HCT116 (cell line): Measurements from ENCODE around the gene ART5. TPM values are rescaled to one million over a fixed set of nuclear protein-coding genes. Genes with fewer than 3 reads are reported as not detected.

ENCODE experiments used
- ATAC-seq: fragments of 200-7000 bp; cut with Tn5 transposase; 2 replicates; pipeline ENCODE4 v1.9.1; 2020; ENCODE audit warnings: mild to moderate bottlenecking, moderate library complexity
- BruUV-seq: library from RNA; stranded (reverse); fragments of 400-500 nt; replicated peaks from 2 replicates; lab custom pipeline; 2021; lab: Mats Ljungman, UMichigan
- CTCF ChIA-PET: fragments of 300-600 bp; sonication (Branson Sonifier 250); formaldehyde crosslinking; loops from one replicate; lab custom pipeline; 2021; ENCODE audit warnings: antibody characterized with exemption; lab: Charles Lee
- POLR2A ChIA-PET: fragments of 300-600, 350-600 bp; sonication (Branson Sonifier 250); formaldehyde crosslinking; loops from one replicate; lab custom pipeline; 2021; ENCODE audit warnings: antibody characterized with exemption; lab: Charles Lee
- RAD21 ChIA-PET, 2 experiments: fragments of 300-600 bp; sonication (Branson Sonifier 250); formaldehyde crosslinking; loops; one replicate each; lab custom pipeline; 2023; ENCODE audit warnings: low total read pairs in 2 of 2; ENCODE audit not compliant: uncharacterized antibody in 2 of 2, unreplicated experiment in 2 of 2, low non-redundant PET in 1 of 2; lab: Charles Lee
- DNase-seq: peaks from one replicate; pipeline ENCODE4 v3.0.0-alpha.2; 2010; ENCODE audit warnings: low read depth, low spot score
- H2AFZ ChIP-seq: fragments of 200-600 bp; shearing (Covaris generic), sonication (generic); 2 replicates; pipeline ENCODE4 v1.6.1; 2017; ENCODE audit warnings: low read depth, mixed run types, mixed read lengths, antibody characterized with exemption, low read length; ENCODE audit not compliant: poor library complexity, severe bottlenecking
- H3K27ac ChIP-seq: 2 replicates; pipeline ENCODE4 v1.5.1; 2012; ENCODE audit warnings: low read depth, low read length
- H3K27me3 ChIP-seq: fragments of 200-600 bp; sonication (generic); 2 replicates; pipeline ENCODE4 v1.6.1; 2016; ENCODE audit warnings: mixed run types, low read length, mixed read lengths; ENCODE audit not compliant: insufficient read depth
- H3K36me3 ChIP-seq, 2 experiments: fragments of 200-500 bp in 1 of 2; fragments of 200-600 bp in 1 of 2; sonication (Bioruptor generic) in 1 of 2; sonication (generic) in 1 of 2; 2 replicates each; pipeline versions ENCODE4 v1.5.1 to v1.6.1; 2014 to 2016; ENCODE audit warnings: low read length in 2 of 2, inconsistent platforms in 1 of 2, mixed read lengths in 1 of 2, mixed run types in 1 of 2; ENCODE audit not compliant: insufficient read depth in 2 of 2, control insufficient read depth in 1 of 2
- H3K4me1 ChIP-seq, 2 experiments: fragments of 200-600 bp in 1 of 2; sonication (generic) in 1 of 2; 2 replicates each; pipeline versions ENCODE4 v1.5.1 to v1.6.1; 2012 to 2017; ENCODE audit warnings: low read length in 2 of 2, inconsistent platforms in 1 of 2, mild to moderate bottlenecking in 1 of 2, mixed read lengths in 1 of 2, mixed run types in 1 of 2, moderate library complexity in 1 of 2; ENCODE audit not compliant: insufficient read depth in 2 of 2, control insufficient read depth in 1 of 2
- H3K4me2 ChIP-seq: fragments of 200-600 bp; sonication (generic); 2 replicates; pipeline ENCODE4 v1.6.1; 2017; ENCODE audit warnings: mixed run types, low read length, mixed read lengths
- H3K4me3 ChIP-seq, 2 experiments: fragments of 200-600 bp in 1 of 2; sonication (generic) in 1 of 2; replicated peaks in 1 of 2; 2 replicates each; pipeline ENCODE4 v1.5.1; 2011 to 2016; ENCODE audit warnings: low read length in 2 of 2, control low read depth in 1 of 2, low read depth in 1 of 2, mild to moderate bottlenecking in 1 of 2, mixed read lengths in 1 of 2, mixed run types in 1 of 2
- H3K79me2 ChIP-seq: fragments of 200-600 bp; sonication (generic); 2 replicates; pipeline ENCODE4 v1.6.1; 2017; ENCODE audit warnings: mild to moderate bottlenecking, mixed run types, low read length, moderate library complexity, mixed read lengths; ENCODE audit not compliant: insufficient read depth
- H3K9ac ChIP-seq: fragments of 200-600 bp; sonication (generic); 2 replicates; pipeline ENCODE4 v1.6.1; 2016; ENCODE audit warnings: low read length, mixed read lengths
- H3K9me2 ChIP-seq: fragments of 200-600 bp; sonication (generic), shearing (Covaris generic); 2 replicates; pipeline ENCODE4 v1.6.1; 2017; ENCODE audit warnings: mixed run types, mild to moderate bottlenecking, moderate library complexity; ENCODE audit not compliant: insufficient read depth
- H3K9me3 ChIP-seq, 2 experiments: fragments of 200-500 bp in 1 of 2; fragments of 200-600 bp in 1 of 2; sonication (Bioruptor generic) in 1 of 2; sonication (generic) in 1 of 2; 2 replicates each; pipeline ENCODE4 v1.6.1; 2014 to 2017; ENCODE audit warnings: low read length in 2 of 2, mixed read lengths in 2 of 2, inconsistent platforms in 1 of 2, low read depth in 1 of 2, mild to moderate bottlenecking in 1 of 2, mixed run types in 1 of 2, moderate library complexity in 1 of 2; ENCODE audit not compliant: control insufficient read depth in 1 of 2, insufficient read depth in 1 of 2
- H4K20me1 ChIP-seq: fragments of 200-600 bp; sonication (generic), shearing (Covaris generic); 2 replicates; pipeline ENCODE4 v1.6.1; 2017; ENCODE audit warnings: mixed run types, mild to moderate bottlenecking, moderate library complexity; ENCODE audit not compliant: insufficient read depth
- ATF3 ChIP-seq: IDR thresholded peaks from 2 replicates; pipeline ENCODE4 v1.6.1; 2012
- ELF1 ChIP-seq: IDR thresholded peaks from 2 replicates; pipeline ENCODE4 v1.6.1; 2012; ENCODE audit warnings: low read depth, borderline replicate concordance
- EZH2phosphoT487 ChIP-seq: fragments of 200-600 bp; IDR thresholded peaks from 2 replicates; pipeline ENCODE4 v1.6.1; 2018; ENCODE audit warnings: antibody characterized with exemption, borderline replicate concordance
- FOSL1 ChIP-seq: IDR thresholded peaks from 2 replicates; pipeline ENCODE4 v1.6.1; 2012; ENCODE audit warnings: low read depth
- JUND ChIP-seq: IDR thresholded peaks from 2 replicates; pipeline ENCODE4 v1.6.1; 2012
- POLR2AphosphoS5 ChIP-seq: IDR thresholded peaks from 2 replicates; pipeline ENCODE4 v1.6.1; 2011; ENCODE audit warnings: mild to moderate bottlenecking, low read depth, low read length, moderate library complexity
- REST ChIP-seq: IDR thresholded peaks from 2 replicates; pipeline ENCODE4 v1.6.1; 2012; ENCODE audit warnings: low read depth
- SIN3A ChIP-seq: IDR thresholded peaks from 2 replicates; pipeline ENCODE4 v1.6.1; 2012; ENCODE audit warnings: low read depth
- TCF7L2 ChIP-seq: IDR thresholded peaks from 2 replicates; pipeline ENCODE4 v1.7.0; 2011; ENCODE audit warnings: borderline replicate concordance, inconsistent platforms; ENCODE audit not compliant: insufficient read depth, insufficient read length; ENCODE audit errors: extremely low read depth
- ZBTB33 ChIP-seq: IDR thresholded peaks from 2 replicates; pipeline ENCODE4 v1.6.1; 2011; ENCODE audit warnings: mild to moderate bottlenecking, low read length, moderate library complexity; ENCODE audit not compliant: insufficient replicate concordance; ENCODE audit errors: extremely low read depth
- intact Hi-C: fragments of 100-400 bp; cut with micrococcal nuclease; formaldehyde crosslinking; loops from 2 replicates; pipeline ENCODE4 v1.10.0; 2022
- total RNA-seq: library from RNA; stranded (reverse); gene quantifications from one replicate; pipeline ENCODE4 v1.2.1, GENCODE V29; 2021; ENCODE audit not compliant: unreplicated experiment
- TF ChIP-seq, protein P1 (sequence below), 3 experiments: fragments of 200-600 bp in 1 of 3; sonication (generic) in 1 of 3; IDR thresholded peaks in 2 of 3; conservative IDR thresholded peaks in 1 of 3; 2 replicates each; pipeline ENCODE4 v1.5.1; 2012 to 2017; ENCODE audit warnings: low read depth in 2 of 3, low read length in 2 of 3, antibody characterized with exemption in 1 of 3, borderline replicate concordance in 1 of 3, control low read depth in 1 of 3, mild to moderate bottlenecking in 1 of 3, mixed read lengths in 1 of 3, mixed run types in 1 of 3, moderate library complexity in 1 of 3; ENCODE audit not compliant: insufficient read depth in 1 of 3

The ART5 gene
- total RNA-seq, 1 experiment from 2014 or later: 5.6 TPM

DNA sequence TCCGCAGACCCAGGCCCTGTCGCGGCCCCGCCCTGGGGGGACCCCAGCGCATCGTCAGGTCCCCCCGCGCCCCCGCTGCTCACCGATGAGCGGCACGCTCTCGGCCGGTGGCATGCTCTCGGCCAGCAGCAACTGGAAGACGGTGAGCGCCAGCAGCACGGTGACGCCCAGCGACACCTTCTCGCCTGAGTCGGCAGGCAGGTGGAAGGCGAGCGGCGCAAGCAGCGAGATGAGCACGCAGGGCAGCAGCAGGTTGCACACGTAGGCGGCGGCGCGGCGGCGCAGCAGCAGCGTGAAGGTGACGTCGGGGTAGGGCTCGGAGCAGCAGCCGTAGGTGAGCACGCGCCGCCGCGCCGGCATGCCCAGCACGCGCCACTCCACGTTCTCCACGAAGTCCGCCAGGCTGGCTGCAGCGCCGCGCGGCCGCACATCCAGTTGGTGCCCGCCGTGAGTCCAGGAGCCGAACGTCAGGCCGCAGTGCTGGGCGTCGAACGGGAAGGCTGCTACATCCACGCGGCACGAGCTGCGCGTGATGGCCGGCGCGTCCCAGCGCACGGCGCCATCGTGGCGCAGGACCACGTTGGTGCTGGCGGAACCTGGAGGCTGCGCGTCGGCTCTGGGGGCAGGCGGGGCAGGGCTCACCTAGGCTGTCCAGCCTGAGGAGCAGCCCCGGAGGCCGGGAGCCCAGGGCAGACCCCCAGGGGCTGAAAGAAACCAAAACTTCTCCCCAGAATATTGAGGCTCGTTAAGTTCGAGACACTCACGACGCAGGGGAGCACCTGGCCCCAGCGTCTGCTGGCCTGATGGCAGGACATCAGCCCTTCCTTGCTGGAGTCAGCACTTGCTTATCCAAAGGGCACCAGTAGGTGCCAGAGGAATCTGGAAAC, 25.6 kb upstream of the ART5 start:
- H3K4me2 ChIP-seq: no peak overlapping the region
- ChIA-PET CTCF (no interaction called here), POLR2A (no interaction called here), RAD21 (no interaction called here)
- no peaks in the 10 kb centered on the region for H3K79me2 ChIP-seq
- no peak for ATAC-seq
- no peaks in the 10 kb centered on the region for H3K9me3 ChIP-seq
- H3K27ac ChIP-seq: no peak overlapping the region
- H3K4me3 ChIP-seq: no peak overlapping the region
- peaks cover 0 to 5% of the 10 kb centered on the region in 2 experiments; a peak in 2 of 4 replicates for H3K36me3 ChIP-seq
- intact Hi-C loops: no loop called here
- H3K9ac ChIP-seq: no peak overlapping the region
- no peaks in the 10 kb centered on the region for H3K4me1 ChIP-seq
- no peak for DNase-seq
- no peaks in the 10 kb centered on the region for H3K27me3 ChIP-seq
- no TSS peak for BruUV-seq
- TF ChIP-seq FOSL1: no peak
- TF ChIP-seq ELF1: no peak
- no peak for TF ChIP-seq ZBTB33
- no peak for TF ChIP-seq EZH2phosphoT487
- TF ChIP-seq JUND: no peak
- TF ChIP-seq ATF3: no peak
- TF ChIP-seq REST: no peak
- TF ChIP-seq, protein P1, sequence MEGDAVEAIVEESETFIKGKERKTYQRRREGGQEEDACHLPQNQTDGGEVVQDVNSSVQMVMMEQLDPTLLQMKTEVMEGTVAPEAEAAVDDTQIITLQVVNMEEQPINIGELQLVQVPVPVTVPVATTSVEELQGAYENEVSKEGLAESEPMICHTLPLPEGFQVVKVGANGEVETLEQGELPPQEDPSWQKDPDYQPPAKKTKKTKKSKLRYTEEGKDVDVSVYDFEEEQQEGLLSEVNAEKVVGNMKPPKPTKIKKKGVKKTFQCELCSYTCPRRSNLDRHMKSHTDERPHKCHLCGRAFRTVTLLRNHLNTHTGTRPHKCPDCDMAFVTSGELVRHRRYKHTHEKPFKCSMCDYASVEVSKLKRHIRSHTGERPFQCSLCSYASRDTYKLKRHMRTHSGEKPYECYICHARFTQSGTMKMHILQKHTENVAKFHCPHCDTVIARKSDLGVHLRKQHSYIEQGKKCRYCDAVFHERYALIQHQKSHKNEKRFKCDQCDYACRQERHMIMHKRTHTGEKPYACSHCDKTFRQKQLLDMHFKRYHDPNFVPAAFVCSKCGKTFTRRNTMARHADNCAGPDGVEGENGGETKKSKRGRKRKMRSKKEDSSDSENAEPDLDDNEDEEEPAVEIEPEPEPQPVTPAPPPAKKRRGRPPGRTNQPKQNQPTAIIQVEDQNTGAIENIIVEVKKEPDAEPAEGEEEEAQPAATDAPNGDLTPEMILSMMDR (IDR thresholded peaks at IDR 0.05 in 2 of 3, conservative IDR thresholded peaks at IDR 0.05 in 1 of 3; ENCODE audit: borderline replicate concordance in 1 of 3, insufficient read depth in 1 of 3, low read depth in 2 of 3, low read length in 2 of 3): no peak
- TF ChIP-seq POLR2AphosphoS5: no peak
- no peak for TF ChIP-seq TCF7L2
- TF ChIP-seq SIN3A: no peak
- TF ChIP-seq, all 23 proteins: peak for 0
- Histone ChIP-seq H4K20me1 (no peaks in the 10 kb centered on the region), H3K9me2 (no peaks in the 10 kb centered on the region), H2AFZ (no peak overlapping the region)
